Amniotic stem cell (primary cell): ENCODE results near the gene BANP.
"Not testable (repeated sequence)": the region's sequence is repeated elsewhere in the genome, so short reads cannot be mapped to it uniquely, and the experiment has no call there.

Experiments used
- DNase-seq: peaks from one replicate; lab custom pipeline; 2025; lab: John Stamatoyannopoulos, UW

The BANP gene

GRCh38 chr16:88033003-88033740 is 81.9 kb downstream of the BANP start:
- not testable (repeated sequence) for DNase-seq

DNA sequence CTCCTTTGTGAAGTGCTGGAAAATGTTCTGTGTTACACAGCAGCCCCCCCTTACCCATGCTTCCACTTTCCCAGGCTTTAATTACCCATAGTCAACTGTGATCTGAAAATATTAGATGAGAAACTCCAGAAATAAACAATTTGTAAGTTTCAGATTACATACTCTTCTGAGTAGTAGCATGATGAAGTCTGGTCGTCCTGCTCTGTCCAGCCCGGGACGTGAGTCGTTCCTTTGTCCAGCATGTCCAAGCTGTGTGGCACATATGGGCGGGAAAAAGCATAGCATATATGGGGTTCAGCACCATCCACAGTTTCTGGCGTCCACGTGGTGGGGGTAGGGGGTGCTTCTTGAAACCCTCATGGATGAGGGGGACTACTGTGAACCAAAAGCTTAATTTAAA is 83.5 kb downstream of the BANP start:
- DNase-seq, result no peak

DNA sequence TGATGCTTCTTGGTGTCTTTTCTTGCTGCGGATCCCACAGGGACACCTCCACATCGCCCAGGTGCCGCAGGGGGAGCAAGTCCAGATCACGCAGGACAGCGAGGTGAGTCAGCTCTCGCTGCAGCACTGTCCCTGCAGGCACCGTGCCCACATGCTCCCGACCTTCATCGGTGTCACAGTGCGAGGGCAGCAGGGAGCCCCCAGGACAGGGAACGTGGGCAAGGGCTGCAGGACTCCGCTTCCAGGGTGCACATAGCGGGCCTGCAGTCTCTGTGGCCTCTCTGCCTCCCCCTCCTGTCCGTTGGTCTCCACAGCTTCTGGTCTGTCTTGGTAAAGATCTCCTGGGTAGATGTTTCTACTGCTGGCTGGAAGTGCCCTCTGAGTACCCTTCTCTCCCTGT is 84.1 kb downstream of the BANP start:
- DNase-seq, result no peak

GRCh38 chr16:88035884-88036639 is 84.8 kb downstream of the BANP start:
- not testable (repeated sequence) for DNase-seq

DNA sequence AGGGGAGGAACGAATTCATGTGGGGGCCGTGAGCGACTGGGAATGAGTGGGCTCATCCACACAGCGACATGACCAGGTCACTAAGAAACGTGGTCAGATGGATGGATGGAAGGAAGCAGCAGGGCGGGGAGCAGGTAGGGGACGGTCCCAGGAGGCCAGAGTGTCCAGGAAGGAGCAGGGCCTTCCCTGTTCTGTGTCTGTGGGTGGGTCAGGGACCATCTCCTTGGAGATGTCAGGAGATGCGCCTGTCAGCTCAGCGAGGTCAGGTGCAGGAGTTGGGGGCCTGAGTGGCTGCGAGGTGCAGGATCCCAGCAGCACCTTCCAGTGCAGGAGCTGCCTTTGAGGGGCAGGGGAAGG is 85.4 kb downstream of the BANP start:
- not testable (repeated sequence) for DNase-seq

- not testable (repeated sequence) for DNase-seq
Measured at GRCh38 chr16:88037359-88037758, 86.1 kb downstream of the BANP start.

GRCh38 chr16:88037876-88038525 is 86.8 kb downstream of the BANP start:
- DNase-seq, result not testable (repeated sequence)

DNA sequence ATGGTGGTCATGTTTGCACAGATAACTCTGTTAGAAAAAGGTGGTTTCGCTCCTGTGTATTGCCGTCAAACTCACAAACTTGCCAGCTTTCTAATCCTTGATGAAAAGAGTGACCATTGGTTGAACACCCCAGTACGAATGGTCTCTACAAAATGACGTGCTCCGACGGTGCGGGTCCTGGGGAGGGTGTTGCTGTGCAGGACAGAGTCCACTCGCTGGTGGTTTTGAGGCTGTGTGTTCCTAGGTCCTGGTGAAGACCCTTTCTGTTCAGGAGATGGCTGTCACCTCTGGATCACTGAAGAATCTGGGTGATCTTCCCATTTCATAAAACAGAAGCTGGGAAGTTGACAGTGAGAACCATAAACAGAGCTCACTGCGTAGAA is 87.3 kb downstream of the BANP start:
- not testable (repeated sequence) for DNase-seq

DNA sequence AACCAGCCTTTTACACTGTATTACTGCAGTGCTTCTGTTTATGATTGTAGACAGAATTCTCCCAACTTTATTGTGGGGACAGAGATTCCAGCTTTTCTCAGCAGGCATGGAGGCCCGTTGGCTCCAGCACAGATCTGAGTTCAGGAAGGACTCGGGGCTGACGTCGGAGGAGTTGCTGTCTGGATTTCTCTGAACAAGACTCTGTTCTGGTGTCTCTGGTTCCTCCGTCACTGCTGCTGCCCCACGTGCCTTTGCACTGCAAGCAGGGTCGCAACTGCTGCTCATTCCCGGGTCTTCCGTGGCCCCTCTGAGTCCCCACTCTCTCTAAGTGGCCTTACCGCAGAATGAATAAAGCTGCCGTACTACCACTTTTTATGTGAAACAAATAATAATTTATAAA is 88.4 kb downstream of the BANP start:
- no peak for DNase-seq

- DNase-seq, result not testable (repeated sequence)
Measured at GRCh38 chr16:88040196-88040876, 89.1 kb downstream of the BANP start.

DNA sequence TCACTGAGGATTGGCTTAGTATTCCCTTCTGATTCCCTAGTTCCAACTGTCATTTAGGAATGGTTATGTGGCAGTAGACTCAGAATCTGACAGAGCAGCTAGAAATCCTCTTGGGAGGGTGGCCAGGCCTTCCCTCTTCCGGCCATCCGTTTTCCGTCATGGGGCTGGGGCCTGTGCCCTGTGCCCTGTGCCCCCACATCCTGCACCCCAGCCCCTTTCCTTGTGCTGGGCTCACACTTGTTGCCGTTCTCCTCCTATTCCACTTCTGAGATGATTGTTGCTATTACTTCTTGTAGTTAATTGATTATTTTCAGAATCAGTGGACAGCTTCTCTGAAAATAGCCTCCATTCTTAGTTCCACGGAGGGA is 89.6 kb downstream of the BANP start:
- not testable (repeated sequence) for DNase-seq

GRCh38 chr16:88041506-88041905 is 90.3 kb downstream of the BANP start:
- not testable (repeated sequence) for DNase-seq

DNA sequence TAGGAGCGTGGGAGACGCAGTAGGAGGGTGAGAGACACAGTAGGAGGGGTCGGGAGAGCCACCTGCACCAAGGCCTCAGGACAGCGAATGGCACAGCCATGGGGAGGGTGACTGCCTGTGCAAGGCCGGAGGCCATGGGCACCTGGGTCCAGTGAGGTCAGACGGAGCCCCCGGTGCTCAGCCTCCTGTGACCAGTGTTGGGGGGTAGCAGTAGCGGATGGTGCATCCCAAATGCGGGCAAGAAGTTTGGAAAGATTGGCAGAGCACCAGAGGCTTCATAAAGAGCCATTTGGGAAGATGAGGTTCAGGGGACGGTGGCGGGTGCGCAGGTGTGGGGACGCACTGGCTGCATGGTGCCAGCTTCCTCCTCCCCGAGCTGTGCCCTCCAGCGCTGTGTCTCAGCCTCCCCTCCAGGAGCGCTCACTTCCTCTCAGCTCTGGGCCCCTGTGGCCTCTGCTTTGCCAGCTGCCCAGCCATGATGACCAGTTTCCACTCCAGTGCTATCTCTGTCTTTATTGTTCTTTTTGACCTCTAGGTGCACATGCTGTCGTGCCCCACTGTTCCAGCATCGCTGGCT is 90.8 kb downstream of the BANP start:
- not testable (repeated sequence) for DNase-seq

DNA sequence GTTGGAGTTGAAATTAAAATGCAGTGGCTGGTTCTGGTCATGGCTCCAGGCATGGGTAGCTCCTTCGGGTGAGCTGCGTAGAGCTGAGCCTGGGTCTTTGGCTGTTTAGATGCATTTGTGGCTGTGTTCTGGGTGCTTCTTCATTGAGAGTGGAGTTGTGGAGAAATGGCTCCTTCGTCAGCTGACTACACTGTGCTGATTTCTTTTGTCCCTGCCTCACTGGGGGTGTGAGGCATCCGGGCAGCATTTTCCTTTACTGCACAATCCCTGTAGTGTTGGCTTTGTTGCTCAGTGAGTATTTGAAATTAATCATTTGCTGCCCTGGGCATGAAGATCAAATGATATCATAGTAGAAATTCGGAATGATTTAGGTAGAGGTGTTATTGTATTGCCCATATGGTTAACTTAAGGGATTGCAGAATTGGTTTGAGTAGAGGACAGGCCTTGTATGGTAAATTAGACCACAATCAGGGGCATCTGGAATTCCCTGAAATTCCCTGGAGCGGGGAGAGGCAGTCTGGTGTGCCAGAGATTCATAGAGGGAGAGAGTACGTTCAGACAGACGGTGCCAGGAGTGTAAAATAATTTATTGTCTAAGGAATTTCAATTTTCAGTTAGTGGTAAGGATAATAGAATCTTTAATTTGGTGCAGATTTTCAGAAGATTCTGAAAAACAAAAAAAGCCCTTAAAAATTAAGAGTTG is 92.1 kb downstream of the BANP start:
- not testable (repeated sequence) for DNase-seq

DNA sequence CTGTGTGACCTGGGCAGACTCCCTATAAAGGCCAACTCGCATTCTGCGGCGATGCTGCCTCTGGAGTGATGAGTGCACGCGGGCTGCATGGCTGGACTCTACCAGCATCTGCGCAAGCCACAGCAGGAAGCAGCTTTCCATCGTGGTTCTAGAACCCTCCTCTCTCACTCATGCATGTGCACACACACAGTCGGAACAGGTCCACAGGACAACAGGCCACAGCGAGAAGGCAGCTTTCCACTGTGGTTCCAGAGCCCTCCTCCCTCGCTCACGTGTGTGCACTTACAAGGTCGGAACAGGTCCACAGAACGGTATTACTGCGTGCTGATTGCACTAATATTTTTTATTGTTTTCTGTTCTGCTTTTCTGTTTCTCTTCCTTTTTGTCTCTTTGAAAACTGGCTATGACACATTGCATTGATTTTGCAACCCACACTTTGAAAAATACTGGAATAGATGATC is 92.9 kb downstream of the BANP start:
- DNase-seq, result not testable (repeated sequence)

- not testable (repeated sequence) for DNase-seq
Measured at GRCh38 chr16:88045361-88045760, 94.1 kb downstream of the BANP start.

- no peak for DNase-seq
Measured at GRCh38 chr16:88045820-88046303, 94.6 kb downstream of the BANP start.

DNA sequence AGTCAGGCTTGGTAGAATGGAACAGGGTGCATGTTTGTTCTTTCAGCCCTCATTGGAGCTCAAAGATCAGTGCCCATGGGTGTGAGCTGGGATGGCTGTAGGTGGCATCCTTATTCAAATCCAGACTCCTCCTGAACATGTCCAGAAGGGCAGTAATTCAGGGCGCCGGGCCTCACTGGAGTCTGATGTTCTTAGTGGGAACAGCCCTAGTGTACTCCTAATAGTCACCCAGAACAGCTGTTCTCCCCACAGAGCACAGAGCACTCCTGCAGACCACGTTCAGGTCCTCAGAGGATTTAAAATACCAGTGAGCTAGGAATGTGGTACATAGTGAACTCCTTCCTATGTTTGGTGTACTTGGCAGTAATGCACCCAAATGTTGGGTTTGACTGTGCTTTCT is 96.2 kb downstream of the BANP start:
- no peak for DNase-seq

- DNase-seq, result no peak
Measured at GRCh38 chr16:88048985-88049384, 97.8 kb downstream of the BANP start.

GRCh38 chr16:88049561-88050545 is 98.6 kb downstream of the BANP start:
- DNase-seq, result no peak
